Measurements from ENCODE around the gene ARPC2. TPM values are rescaled to one million over a fixed set of nuclear protein-coding genes. Genes with fewer than 3 reads are reported as not detected.

The ARPC2 gene
- total and polyA plus RNA-seq, 3 experiments from 2014 or later: 575 to 970 (median 600) TPM

GRCh38 chr2:218281449-218281848, 64.5 kb downstream of the ARPC2 start:
- Mint-ChIP-seq H3K36me3 (peaks cover 3 to 65% (median 15%) of the 10 kb centered on the region in 3 donors), H3K9me3 (no peaks in the 10 kb centered on the region), H3K4me3 (peak overlapping the region in 1 of 7 donors; percentile 54), H3K4me1 (peaks cover 43 to 62% (median 46%) of the 10 kb centered on the region in 3 donors), H3K27me3 (no peaks in the 10 kb centered on the region), H3K27ac (peak overlapping the region in 6 of 8 donors; percentile 76 to 89 (median 86))
- ChIA-PET POLR2A (interaction anchor here (0.7 kb wide), 1 partner anchor 35 kb away, joined by 3 read pairs; no protein-coding TSS in a partner anchor), CTCF (interaction anchor here (7.8 kb wide), 1 partner anchor 8 kb away, joined by 134 read pairs; the partner anchor contains the start of genes AAMP and PNKD)
- Histone ChIP-seq H3K27me3 (ENCODE audit: insufficient read depth, low read length, poor library complexity, severe bottlenecking) (no peaks in the 10 kb centered on the region), H3K36me3 (ENCODE audit: insufficient read depth, low read length) (peaks cover 62% of the 10 kb centered on the region), H3K9me3 (ENCODE audit: low read length) (no peaks in the 10 kb centered on the region), H3K27ac (ENCODE audit: low read depth, low read length) (no peak overlapping the region), H3K4me3 (ENCODE audit: low read length) (no peak overlapping the region), H3K4me1 (ENCODE audit: insufficient read depth, low read length) (peaks cover 37% of the 10 kb centered on the region)
- DNase-seq: no peak

GRCh38 chr2:218282173-218282991, 65.4 kb downstream of the ARPC2 start:
- ChIA-PET CTCF (interaction anchor here (1.2 to 7.8 kb wide), 3 partner anchors 9 to 74 kb away, joined by 6 to 134 read pairs (median 6); partner anchors contain the start of genes AAMP and PNKD), POLR2A (interaction anchor here (0.5 to 0.9 kb wide), 2 partner anchors 13 to 971 kb away, joined by 3 to 6 read pairs; partner anchors contain the start of gene TUBA4B)
- no peaks in the 10 kb centered on the region for H3K9me3 ChIP-seq (ENCODE audit: low read length)
- Mint-ChIP-seq H3K9me3 (no peaks in the 10 kb centered on the region), H3K4me3 (peak overlapping the region in 1 of 7 donors; percentile 69), H3K4me1 (peaks cover 52 to 67% (median 56%) of the 10 kb centered on the region in 3 donors), H3K27ac (peak overlapping the region in 5 of 8 donors; percentile 42 to 100 (median 99)), H3K36me3 (peaks cover 0 to 58% (median 10%) of the 10 kb centered on the region in 3 donors), H3K27me3 (no peaks in the 10 kb centered on the region)
- H3K4me3 ChIP-seq (ENCODE audit: low read length): no peak overlapping the region
- H3K36me3 ChIP-seq (ENCODE audit: insufficient read depth, low read length): peaks cover 53% of the 10 kb centered on the region
- H3K27me3 ChIP-seq (ENCODE audit: insufficient read depth, low read length, poor library complexity, severe bottlenecking): no peaks in the 10 kb centered on the region
- H3K4me1 ChIP-seq (ENCODE audit: insufficient read depth, low read length): peaks cover 45% of the 10 kb centered on the region
- H3K27ac ChIP-seq (ENCODE audit: low read depth, low read length): no peak overlapping the region
- DNase-seq: no peak

GRCh38 chr2:218284106-218284811, 67.3 kb downstream of the ARPC2 start:
- Histone ChIP-seq H3K4me1 (ENCODE audit: insufficient read depth, low read length) (peaks cover 62% of the 10 kb centered on the region), H3K9me3 (ENCODE audit: low read length) (no peaks in the 10 kb centered on the region), H3K27ac (ENCODE audit: low read depth, low read length) (peak overlapping the region; percentile 96), H3K27me3 (ENCODE audit: insufficient read depth, low read length, poor library complexity, severe bottlenecking) (no peaks in the 10 kb centered on the region), H3K4me3 (ENCODE audit: low read length) (peak overlapping the region; percentile 25), H3K36me3 (ENCODE audit: insufficient read depth, low read length) (peaks cover 37% of the 10 kb centered on the region)
- Mint-ChIP-seq H3K4me3 (peak overlapping the region; percentile 69 to 93 (median 89)), H3K4me1 (peaks cover 68 to 81% (median 69%) of the 10 kb centered on the region in 3 donors), H3K27me3 (no peaks in the 10 kb centered on the region), H3K9me3 (no peaks in the 10 kb centered on the region), H3K27ac (peak overlapping the region; percentile 97 to 100 (median 99)), H3K36me3 (peaks cover 0 to 42% (median 4%) of the 10 kb centered on the region in 3 donors)
- ChIA-PET CTCF (interaction anchor here (1.7 to 7.8 kb wide), 3 partner anchors 9 to 11 kb away, joined by 5 to 134 read pairs (median 10); partner anchors contain the start of genes AAMP and PNKD), POLR2A (interaction anchor here (0.5 to 1.1 kb wide), 4 partner anchors 9 to 125 kb away, joined by 3 to 5 read pairs (median 4); no protein-coding TSS in a partner anchor)
- DNase-seq: peak in 4 of 5 donors; percentile 52 to 75 (median 54)

- Mint-ChIP-seq H3K27me3 (no peaks in the 10 kb centered on the region), H3K4me3 (peak overlapping the region; percentile 76 to 93 (median 89)), H3K9me3 (no peaks in the 10 kb centered on the region), H3K4me1 (peaks cover 75 to 83% (median 81%) of the 10 kb centered on the region in 3 donors), H3K27ac (peak overlapping the region; percentile 97 to 100 (median 99)), H3K36me3 (peaks cover 0 to 36% (median 2%) of the 10 kb centered on the region in 3 donors)
- Histone ChIP-seq H3K9me3 (ENCODE audit: low read length) (no peaks in the 10 kb centered on the region), H3K36me3 (ENCODE audit: insufficient read depth, low read length) (peaks cover 23% of the 10 kb centered on the region), H3K27ac (ENCODE audit: low read depth, low read length) (peak overlapping the region; percentile 96), H3K27me3 (ENCODE audit: insufficient read depth, low read length, poor library complexity, severe bottlenecking) (no peaks in the 10 kb centered on the region), H3K4me1 (ENCODE audit: insufficient read depth, low read length) (peaks cover 75% of the 10 kb centered on the region), H3K4me3 (ENCODE audit: low read length) (peak overlapping the region; percentile 60)
- ChIA-PET POLR2A (interaction anchor here (0.5 to 4.3 kb wide), 5 partner anchors 9 to 993 kb away, joined by 3 to 41 read pairs (median 6); partner anchors contain the start of genes AAMP and PNKD), CTCF (interaction anchor here (0.6 to 7.8 kb wide), 9 partner anchors 8 to 111 kb away, joined by 3 to 134 read pairs (median 6); partner anchors contain the start of genes AAMP, CATIP and PNKD)
- DNase-seq: peak in 2 of 5 donors; percentile 17 to 21
Observed at GRCh38 chr2:218285604-218286003, 68.6 kb downstream of the ARPC2 start.

GRCh38 chr2:218286570-218287459, 69.8 kb downstream of the ARPC2 start:
- peaks cover 78 to 91% (median 82%) of the 10 kb centered on the region in 3 donors for H3K4me1 Mint-ChIP-seq
- H3K9me3 Mint-ChIP-seq: no peaks in the 10 kb centered on the region
- H3K27me3 ChIP-seq (ENCODE audit: insufficient read depth, low read length, poor library complexity, severe bottlenecking): no peaks in the 10 kb centered on the region

GRCh38 chr2:218289639-218290315, 72.8 kb downstream of the ARPC2 start:
- POLR2A ChIA-PET: interaction anchor here (2.0 to 4.3 kb wide), 3 partner anchors 18 to 19 kb away, joined by 5 to 41 read pairs (median 10); partner anchors contain the start of genes AAMP and PNKD
- no peak for DNase-seq

More at GRCh38 chr2:218286570-218287459, 69.8 kb downstream of the ARPC2 start:
- peak overlapping the region; percentile 76 to 93 (median 89) for H3K4me3 Mint-ChIP-seq
- peak overlapping the region; percentile 97 to 100 (median 99) for H3K27ac Mint-ChIP-seq
- peak; percentile 79 to 89 (median 86) for DNase-seq
- peaks cover 14% of the 10 kb centered on the region for H3K36me3 ChIP-seq (ENCODE audit: insufficient read depth, low read length)
- peak overlapping the region; percentile 96 for H3K27ac ChIP-seq (ENCODE audit: low read depth, low read length)
- H3K9me3 ChIP-seq (ENCODE audit: low read length): no peaks in the 10 kb centered on the region
- CTCF ChIA-PET: interaction anchor here (0.8 to 7.8 kb wide), 10 partner anchors 8 to 113 kb away, joined by 3 to 134 read pairs (median 5); partner anchors contain the start of genes AAMP, CATIP, CTDSP1 and PNKD
- H3K36me3 Mint-ChIP-seq: peaks cover 0 to 40% (median 0%) of the 10 kb centered on the region in 3 donors
- H3K4me3 ChIP-seq (ENCODE audit: low read length): peak overlapping the region; percentile 60
- no peaks in the 10 kb centered on the region for H3K27me3 Mint-ChIP-seq
- POLR2A ChIA-PET: interaction anchor here (0.6 to 4.3 kb wide), 9 partner anchors 11 to 118 kb away, joined by 3 to 41 read pairs (median 3); partner anchors contain the start of genes AAMP, ARPC2 and PNKD
- peaks cover 85% of the 10 kb centered on the region for H3K4me1 ChIP-seq (ENCODE audit: insufficient read depth, low read length)

More at GRCh38 chr2:218289639-218290315, 72.8 kb downstream of the ARPC2 start:
- no peaks in the 10 kb centered on the region for H3K27me3 ChIP-seq (ENCODE audit: insufficient read depth, low read length, poor library complexity, severe bottlenecking)
- H3K27me3 Mint-ChIP-seq: no peaks in the 10 kb centered on the region
- H3K27ac Mint-ChIP-seq: peak overlapping the region; percentile 89 to 99 (median 98)
- peaks cover 71 to 88% (median 77%) of the 10 kb centered on the region in 3 donors for H3K4me1 Mint-ChIP-seq
- CTCF ChIA-PET: interaction anchor here (2.0 to 8.3 kb wide), 8 partner anchors 11 to 176 kb away, joined by 5 to 144 read pairs (median 18); partner anchors contain the start of genes AAMP, ARPC2, CATIP and CTDSP1
- H3K27ac ChIP-seq (ENCODE audit: low read depth, low read length): peak overlapping the region; percentile 84
- no peaks in the 10 kb centered on the region for H3K9me3 Mint-ChIP-seq
- no peaks in the 10 kb centered on the region for H3K36me3 ChIP-seq (ENCODE audit: insufficient read depth, low read length)
- H3K4me3 ChIP-seq (ENCODE audit: low read length): peak overlapping the region; percentile 83
- no peaks in the 10 kb centered on the region for H3K9me3 ChIP-seq (ENCODE audit: low read length)
- peak overlapping the region; percentile 88 to 94 (median 92) for H3K4me3 Mint-ChIP-seq
- H3K4me1 ChIP-seq (ENCODE audit: insufficient read depth, low read length): peaks cover 82% of the 10 kb centered on the region
- H3K36me3 Mint-ChIP-seq: peaks cover 0 to 22% (median 0%) of the 10 kb centered on the region in 3 donors

Data from CD8-positive, alpha-beta memory T cell (primary cell).